H1 (cell line): ENCODE data around the gene SKA1. TPM values are rescaled to one million over a fixed set of nuclear protein-coding genes. Genes with fewer than 3 reads are reported as not detected.

Experiments used
- CTCF ChIA-PET: fragments of 300-600 bp; sonication (Branson Sonifier 250); formaldehyde crosslinking; loops from one replicate; lab custom pipeline; 2021; ENCODE audit not compliant: partially characterized antibody; lab: Charles Lee
- POLR2A ChIA-PET: fragments of 300-600 bp; sonication (Branson Sonifier 250); formaldehyde crosslinking; loops from one replicate; lab custom pipeline; 2021; ENCODE audit warnings: inconsistent platforms; ENCODE audit not compliant: partially characterized antibody; lab: Charles Lee
- DNase-seq, 2 experiments: peaks; one replicate each; pipeline versions ENCODE4 v3.0.0 to v3.0.0-alpha.2; 2010 to 2022; ENCODE audit warnings: low spot score in 2 of 2, low read depth in 1 of 2, mixed read lengths in 1 of 2
- FAIRE-seq: peaks from 2 replicates; lab custom pipeline; 2011; peaks lifted over from hg19 to GRCh38; lab: Jason Lieb, UNC
- H2AFZ ChIP-seq: 2 replicates; pipeline ENCODE4 v1.8.1; 2012; ENCODE audit warnings: low read length, inconsistent platforms
- H2AK5ac ChIP-seq: 2 replicates; pipeline ENCODE4 v1.6.1; 2013; ENCODE audit warnings: low read depth, low read length
- H2BK120ac ChIP-seq: replicated peaks from 2 replicates; pipeline ENCODE3; 2013; ENCODE audit warnings: low read depth, low read length, inconsistent platforms
- H2BK12ac ChIP-seq: 2 replicates; pipeline ENCODE4 v1.6.1; 2013; ENCODE audit warnings: low read depth, low read length
- H2BK15ac ChIP-seq: 2 replicates; pipeline ENCODE4 v1.6.1; 2013; ENCODE audit warnings: low read length
- H2BK20ac ChIP-seq: 2 replicates; pipeline ENCODE4 v1.6.1; 2013; ENCODE audit warnings: low read length
- H2BK5ac ChIP-seq: 2 replicates; pipeline ENCODE4 v1.6.1; 2013; ENCODE audit warnings: low read depth, low read length
- H3K14ac ChIP-seq: 2 replicates; pipeline ENCODE4 v1.6.1; 2013; ENCODE audit warnings: inconsistent platforms; ENCODE audit not compliant: insufficient read length
- H3K18ac ChIP-seq: 2 replicates; pipeline ENCODE4 v1.6.1; 2013; ENCODE audit warnings: low read length; ENCODE audit errors: extremely low read depth
- H3K23ac ChIP-seq: 2 replicates; pipeline ENCODE4 v1.6.1; 2013; ENCODE audit warnings: inconsistent platforms; ENCODE audit not compliant: insufficient read length
- H3K23me2 ChIP-seq: 2 replicates; pipeline ENCODE4 v1.6.1; 2013; ENCODE audit warnings: low read depth, low read length
- H3K27ac ChIP-seq: 2 replicates; pipeline ENCODE4 v1.6.1; 2011; ENCODE audit warnings: low read depth, low read length, inconsistent platforms
- H3K27me3 ChIP-seq, 4 experiments: replicated peaks in 1 of 4; 1 replicate in 1 of 4; 2 replicates in 3 of 4; pipeline versions ENCODE4 v1.6.1 to v1.8.1; 2011 to 2013; ENCODE audit warnings: low read length in 3 of 4, mild to moderate bottlenecking in 3 of 4, inconsistent platforms in 2 of 4, mixed read lengths in 2 of 4, moderate library complexity in 1 of 4; ENCODE audit not compliant: control insufficient read depth in 3 of 4, insufficient read depth in 3 of 4; ENCODE audit errors: extremely low read depth in 1 of 4
- H3K36me3 ChIP-seq, 4 experiments: 2 replicates each; pipeline versions ENCODE4 v1.6.1 to v1.8.1; 2011 to 2013; ENCODE audit warnings: mild to moderate bottlenecking in 4 of 4, low read length in 3 of 4, moderate library complexity in 2 of 4, control low read depth in 1 of 4, inconsistent platforms in 1 of 4; ENCODE audit not compliant: insufficient read depth in 4 of 4, control insufficient read depth in 2 of 4
- H3K4ac ChIP-seq: replicated peaks from 2 replicates; pipeline ENCODE3; 2013; ENCODE audit warnings: low read length, low read depth, mixed read lengths, inconsistent platforms; ENCODE audit not compliant: insufficient read length
- H3K4me1 ChIP-seq, 4 experiments: replicated peaks in 1 of 4; 1 replicate in 1 of 4; 2 replicates in 3 of 4; pipeline versions ENCODE4 v1.6.1 to v1.8.1; 2011 to 2013; ENCODE audit warnings: low read length in 3 of 4, inconsistent platforms in 2 of 4, mixed read lengths in 1 of 4; ENCODE audit not compliant: insufficient read depth in 4 of 4, control insufficient read depth in 3 of 4
- H3K4me2 ChIP-seq, 2 experiments: 2 replicates each; pipeline versions ENCODE4 v1.6.1 to v1.8.1; 2011 to 2013; ENCODE audit warnings: low read depth in 2 of 2, low read length in 2 of 2, control low read depth in 1 of 2, inconsistent platforms in 1 of 2, mild to moderate bottlenecking in 1 of 2; ENCODE audit not compliant: insufficient read depth in 1 of 2
- H3K4me3 ChIP-seq, 4 experiments: fragments of 200-600, 300-600 bp in 1 of 4; sonication (generic), shearing (Covaris generic), sonication (Bioruptor Twin) in 1 of 4; 2 replicates each; pipeline versions ENCODE4 v1.5.1 to v1.8.1; 2011 to 2016; ENCODE audit warnings: low read length in 4 of 4, low read depth in 3 of 4, control low read depth in 2 of 4, inconsistent platforms in 2 of 4, mild to moderate bottlenecking in 2 of 4, mixed read lengths in 1 of 4, moderate library complexity in 1 of 4; ENCODE audit not compliant: insufficient read depth in 2 of 4; ENCODE audit errors: extremely low read depth in 1 of 4
- H3K56ac ChIP-seq: replicated peaks from 2 replicates; pipeline ENCODE3; 2013; ENCODE audit warnings: low read depth, mild to moderate bottlenecking, mixed read lengths, low read length, inconsistent platforms; ENCODE audit not compliant: insufficient read length
- H3K79me1 ChIP-seq: 2 replicates; pipeline ENCODE4 v1.6.1; 2013; ENCODE audit warnings: low read depth, low read length, control low read depth
- H3K79me2 ChIP-seq, 2 experiments: 2 replicates each; pipeline versions ENCODE4 v1.6.1 to v1.8.1; 2012 to 2013; ENCODE audit warnings: low read length in 2 of 2, mild to moderate bottlenecking in 2 of 2, inconsistent platforms in 1 of 2; ENCODE audit not compliant: insufficient read depth in 2 of 2, control insufficient read depth in 1 of 2
- H3K9ac ChIP-seq, 4 experiments: replicated peaks in 1 of 4; 1 replicate in 1 of 4; 2 replicates in 3 of 4; pipeline versions ENCODE4 v1.6.1 to v1.8.1; 2011 to 2013; ENCODE audit warnings: low read depth in 3 of 4, low read length in 3 of 4, control low read depth in 2 of 4, mild to moderate bottlenecking in 2 of 4, moderate library complexity in 2 of 4, inconsistent platforms in 1 of 4; ENCODE audit errors: extremely low read depth in 1 of 4
- H3K9me3 ChIP-seq, 2 experiments: 2 replicates each; pipeline versions ENCODE4 v1.6.1 to v1.8.1; 2012 to 2013; ENCODE audit warnings: mild to moderate bottlenecking in 2 of 2, moderate library complexity in 2 of 2, control low read depth in 1 of 2, inconsistent platforms in 1 of 2, low read depth in 1 of 2, low read length in 1 of 2, mixed read lengths in 1 of 2; ENCODE audit not compliant: insufficient read depth in 2 of 2
- H4K20me1 ChIP-seq, 2 experiments: replicated peaks in 1 of 2; 2 replicates each; pipeline versions ENCODE3 to v1.8.1; 2011 to 2013; ENCODE audit warnings: inconsistent platforms in 2 of 2, low read length in 2 of 2, mild to moderate bottlenecking in 1 of 2; ENCODE audit not compliant: insufficient read depth in 2 of 2, control insufficient read depth in 1 of 2
- H4K5ac ChIP-seq: 2 replicates; pipeline ENCODE4 v1.6.1; 2013; ENCODE audit warnings: low read length, low read depth, mixed read lengths, inconsistent platforms; ENCODE audit not compliant: insufficient read length
- H4K8ac ChIP-seq: 2 replicates; pipeline ENCODE4 v1.8.0; 2013; ENCODE audit warnings: mild to moderate bottlenecking, moderate library complexity, low read length, inconsistent platforms; ENCODE audit not compliant: insufficient read depth; ENCODE audit errors: extremely low read depth
- H4K91ac ChIP-seq: replicated peaks from 2 replicates; pipeline ENCODE3; 2013; ENCODE audit warnings: low read length, mixed read lengths, inconsistent platforms; ENCODE audit not compliant: insufficient read length
- BACH1 ChIP-seq: IDR thresholded peaks from 2 replicates; pipeline ENCODE4 v1.6.1; 2012; ENCODE audit warnings: low read length, improper control_type of control experiment
- CBX8 ChIP-seq: fragments of 300-800, 300-1000 bp; sonication (generic); IDR thresholded peaks from 2 replicates; pipeline ENCODE4 v1.7.1; 2016; ENCODE audit warnings: low read depth, low read length, borderline replicate concordance
- E2F6 ChIP-seq: IDR thresholded peaks from 2 replicates; pipeline ENCODE4 v1.6.1; 2012; ENCODE audit warnings: inconsistent platforms
- EP300 ChIP-seq, 2 experiments: IDR thresholded peaks; 1 replicate in 1 of 2; 2 replicates in 1 of 2; pipeline ENCODE4 v1.6.1; 2011 to 2012; ENCODE audit warnings: low read depth in 2 of 2, low read length in 2 of 2, mild to moderate bottlenecking in 2 of 2, borderline replicate concordance in 1 of 2, inconsistent platforms in 1 of 2, moderate library complexity in 1 of 2
- HDAC2 ChIP-seq, 2 experiments: fragments of 300-600 bp in 1 of 2; sonication (generic) in 1 of 2; IDR thresholded peaks; 2 replicates each; pipeline ENCODE4 v1.6.1; 2011 to 2012; ENCODE audit warnings: low read depth in 2 of 2, low read length in 2 of 2, mild to moderate bottlenecking in 2 of 2, moderate library complexity in 2 of 2, borderline replicate concordance in 1 of 2, inconsistent platforms in 1 of 2
- NANOG ChIP-seq: IDR thresholded peaks from 2 replicates; pipeline ENCODE4 v1.6.1; 2011; ENCODE audit warnings: low read length, low read depth, mild to moderate bottlenecking, inconsistent platforms; ENCODE audit not compliant: insufficient read depth, poor library complexity, severe bottlenecking
- POLR2A ChIP-seq, 2 experiments: IDR thresholded peaks; 1 replicate in 1 of 2; 2 replicates in 1 of 2; pipeline ENCODE4 v1.6.1; 2011; ENCODE audit warnings: low read depth in 2 of 2, low read length in 2 of 2, mild to moderate bottlenecking in 2 of 2; ENCODE audit errors: control extremely low read depth in 1 of 2
- POU5F1 ChIP-seq: IDR thresholded peaks from 2 replicates; pipeline ENCODE4 v1.6.1; 2011; ENCODE audit warnings: low read depth, mild to moderate bottlenecking, low read length, moderate library complexity
- RAD21 ChIP-seq, 2 experiments: IDR thresholded peaks in 1 of 2; conservative IDR thresholded peaks in 1 of 2; 2 replicates each; pipeline ENCODE4 v1.6.1; 2011; ENCODE audit warnings: low read depth in 2 of 2, low read length in 2 of 2, improper control_type of control experiment in 1 of 2, inconsistent platforms in 1 of 2, mild to moderate bottlenecking in 1 of 2, moderate library complexity in 1 of 2
- RNF2 ChIP-seq: fragments of 200-900, 300-1000 bp; sonication (generic); IDR thresholded peaks from 2 replicates; pipeline ENCODE4 v1.7.1; 2016; ENCODE audit warnings: borderline replicate concordance, low read depth, mild to moderate bottlenecking, antibody characterized with exemption, low read length; ENCODE audit not compliant: poor library complexity, severe bottlenecking; ENCODE audit errors: missing control alignments
- SIX5 ChIP-seq: IDR thresholded peaks from 2 replicates; pipeline ENCODE4 v1.6.1; 2011; ENCODE audit warnings: mild to moderate bottlenecking, low read depth, low read length
- SP4 ChIP-seq: IDR thresholded peaks from 2 replicates; pipeline ENCODE4 v1.6.1; 2012; ENCODE audit warnings: low read length, inconsistent platforms
- ZNF274 ChIP-seq: IDR thresholded peaks from 2 replicates; pipeline ENCODE4 v1.7.0; 2012; ENCODE audit warnings: low read length, borderline replicate concordance; ENCODE audit errors: extremely low read depth
- WGBS, 2 experiments: shearing (Covaris generic) in 1 of 2; methylation state at CpG; one replicate each; pipeline versions ENCODE4 v1.1.6 to v1.1.7; 2013 to 2015; ENCODE audit warnings: low lambda C conversion rate in 2 of 2, mixed read lengths in 2 of 2, inconsistent platforms in 1 of 2, low coverage in 1 of 2, missing lambda C conversion rate in 1 of 2; ENCODE audit not compliant: insufficient replicate concordance in 2 of 2, insufficient coverage in 1 of 2, insufficient read length in 1 of 2; ENCODE audit errors: extremely low coverage in 1 of 2, missing lambda C conversion rate in 1 of 2; 5-methylcytosine and 5-hydroxymethylcytosine counted together
- polyA plus RNA-seq, 7 experiments: library from polyadenylated mRNA; depleted of rRNA in 3 of 7; stranded (reverse) in 5 of 7; unstranded in 2 of 7; fragments of >200 nt in 5 of 7; fragments of 200-250 nt in 2 of 7; gene quantifications; 1 replicate in 5 of 7; 2 replicates in 1 of 7; 4 replicates in 1 of 7; pipeline versions ENCODE4 v1.2.1 to v1.2.3, GENCODE V29; 2011 to 2013; ENCODE audit warnings: missing spikeins in 2 of 7, mixed read lengths in 2 of 7
- total RNA-seq: library from RNA; stranded (reverse); fragmentation: NEBNext Ultra II Directional; extraction: Animal tissue kit (Norgen Biotek cat#: 25700); gene quantifications from 2 replicates; pipeline ENCODE4 v1.2.1, GENCODE V29; 2021

SKA1 gene
- total and polyA plus RNA-seq, 2 of the 8 experiments (the other 6 are each of a cell fraction or from before 2014, with no cell fraction given), result 8.6 to 22.9 TPM

- Histone ChIP-seq H2AK5ac (no peak overlapping the region), H3K18ac (no peak overlapping the region), H3K14ac (no peak overlapping the region), H2BK120ac (no peak overlapping the region), H3K4me3 (no peak overlapping the region), H3K23me2 (no peaks in the 10 kb centered on the region), H2BK15ac (no peak overlapping the region), H4K5ac (no peak overlapping the region), H3K27ac (no peak overlapping the region), H3K27me3 (no peaks in the 10 kb centered on the region), H4K91ac (no peak overlapping the region), H3K9me3 (peaks cover 4 to 23% of the 10 kb centered on the region in 2 experiments; a peak in 3 of 4 replicates), H3K23ac (no peak overlapping the region), H3K4me2 (no peak overlapping the region), H3K79me1 (no peaks in the 10 kb centered on the region), H4K20me1 (no peaks in the 10 kb centered on the region), H3K9ac (no peak overlapping the region), H2BK5ac (no peak overlapping the region), H3K79me2 (no peaks in the 10 kb centered on the region), H3K36me3 (no peaks in the 10 kb centered on the region), H3K4ac (no peak overlapping the region), H2BK12ac (no peak overlapping the region), H4K8ac (no peak overlapping the region), H3K4me1 (no peaks in the 10 kb centered on the region), H2AFZ (no peak overlapping the region), H2BK20ac (no peak overlapping the region), H3K56ac (no peak overlapping the region)
- WGBS, 2 experiments, result 84% methylated on average over 2 of the region's 2 CpGs; no CpG with 5 or more reads in 1 of the 2 experiments
- ChIA-PET POLR2A (no interaction called here), CTCF (interaction anchor here (0.6 to 4.4 kb wide), 5 partner anchors 10 to 62 kb away, joined by 3 to 14 read pairs (median 5); no protein-coding TSS in a partner anchor)
- no peak for FAIRE-seq
- DNase-seq, result no peak
- no peak for TF ChIP-seq EP300 (IDR thresholded peaks at IDR 0.05; ENCODE audit: borderline replicate concordance in 1 of 2, low read depth in 2 of 2, low read length in 2 of 2)
- TF ChIP-seq RAD21 (IDR thresholded peaks at IDR 0.05 in 1 of 2, conservative IDR thresholded peaks at IDR 0.05 in 1 of 2; ENCODE audit: low read depth in 2 of 2, low read length in 2 of 2), result no peak
- TF ChIP-seq RNF2, result no peak
- no peak for TF ChIP-seq HDAC2 (IDR thresholded peaks at IDR 0.05; ENCODE audit: borderline replicate concordance in 1 of 2, low read depth in 2 of 2, low read length in 2 of 2)
- TF ChIP-seq BACH1, result no peak
- TF ChIP-seq SP4, result no peak
- TF ChIP-seq ZNF274, result no peak
- TF ChIP-seq SIX5, result no peak
- TF ChIP-seq NANOG, result no peak
- no peak for TF ChIP-seq CBX8
- TF ChIP-seq POU5F1, result no peak
- no peak for TF ChIP-seq E2F6
- TF ChIP-seq POLR2A (IDR thresholded peaks at IDR 0.05; ENCODE audit: control extremely low read depth in 1 of 2, low read depth in 2 of 2, low read length in 2 of 2), result no peak
Observed at GRCh38 chr18:50418650-50419049, 43.8 kb downstream of the SKA1 start.
